Neural progenitor cell (in vitro differentiated cells): Measurements from ENCODE around the gene KIRREL3. TPM values are rescaled to one million over a fixed set of nuclear protein-coding genes. Genes with fewer than 3 reads are reported as not detected.

Experiments used
- DNase-seq: peaks from one replicate; pipeline ENCODE4 v3.0.0-alpha.2; 2016; ENCODE audit warnings: low spot score
- H2AFZ ChIP-seq: fragments of 200-600 bp; sonication (generic); replicated peaks from 2 replicates; pipeline ENCODE4 v1.6.1; 2016; ENCODE audit warnings: antibody characterized with exemption
- H3F3A ChIP-seq: fragments of 200-600 bp; sonication (generic); 2 replicates; pipeline ENCODE4 v1.6.1; 2016; ENCODE audit warnings: antibody characterized with exemption, low read depth
- H3K27ac ChIP-seq: fragments of 200-600 bp; sonication (generic); 2 replicates; pipeline ENCODE4 v1.5.1; 2016; ENCODE audit warnings: mild to moderate bottlenecking
- H3K27me3 ChIP-seq: fragments of 200-600 bp; sonication (generic); 2 replicates; pipeline ENCODE4 v1.6.1; 2016; ENCODE audit warnings: mild to moderate bottlenecking, moderate library complexity
- H3K36me3 ChIP-seq: fragments of 200-600 bp; sonication (generic); 2 replicates; pipeline ENCODE4 v1.5.1; 2016
- H3K4me1 ChIP-seq: fragments of 200-600 bp; sonication (generic); 2 replicates; pipeline ENCODE4 v1.6.1; 2016; ENCODE audit warnings: mixed run types
- H3K4me2 ChIP-seq: fragments of 200-600 bp; sonication (generic); 2 replicates; pipeline ENCODE4 v1.6.1; 2016
- H3K4me3 ChIP-seq: fragments of 200-600 bp; sonication (generic); 2 replicates; pipeline ENCODE4 v1.5.1; 2016
- H3K79me2 ChIP-seq: fragments of 200-600 bp; sonication (generic); 2 replicates; pipeline ENCODE4 v1.6.1; 2016; ENCODE audit warnings: low read depth
- H3K9ac ChIP-seq: fragments of 200-600 bp; sonication (generic); 2 replicates; pipeline ENCODE4 v1.6.1; 2016
- H3K9me3 ChIP-seq: fragments of 200-600 bp; sonication (generic); 2 replicates; pipeline ENCODE4 v1.5.1; 2016; ENCODE audit warnings: low read depth
- H4K20me1 ChIP-seq: fragments of 200-600 bp; sonication (generic); 2 replicates; pipeline ENCODE4 v1.6.1; 2016; ENCODE audit warnings: low read depth
- H3K27ac Mint-ChIP-seq: 3 replicates; pipeline ENCODE4 v1.8.0; 2021; ENCODE audit warnings: mixed read lengths
- H3K27me3 Mint-ChIP-seq: 2 replicates; pipeline ENCODE4 v1.8.0; 2022; ENCODE audit warnings: low read depth, mild to moderate bottlenecking, inconsistent platforms, moderate library complexity, mixed read lengths; ENCODE audit not compliant: insufficient read depth
- H3K36me3 Mint-ChIP-seq: 3 replicates; pipeline ENCODE4 v1.8.0; 2021; ENCODE audit warnings: mixed read lengths
- H3K4me1 Mint-ChIP-seq: 3 replicates; pipeline ENCODE4 v1.8.0; 2021; ENCODE audit warnings: mixed read lengths
- H3K4me3 Mint-ChIP-seq: 3 replicates; pipeline ENCODE4 v1.8.0; 2021; ENCODE audit warnings: mild to moderate bottlenecking, moderate library complexity, mixed read lengths
- H3K9me3 Mint-ChIP-seq: 3 replicates; pipeline ENCODE4 v1.8.0; 2020; ENCODE audit warnings: mixed read lengths
- CTCF ChIP-seq: fragments of 200-600 bp; sonication (generic); IDR thresholded peaks from 2 replicates; pipeline ENCODE4 v1.5.1; 2017; ENCODE audit warnings: antibody characterized with exemption, mild to moderate bottlenecking
- EZH2 ChIP-seq: fragments of 200-600 bp; sonication (generic); IDR thresholded peaks from 2 replicates; pipeline ENCODE4 v1.6.1; 2017; ENCODE audit warnings: antibody characterized with exemption, mild to moderate bottlenecking, moderate library complexity
- EZH2phosphoT487 ChIP-seq: fragments of 200-600 bp; sonication (generic); IDR thresholded peaks from 2 replicates; pipeline ENCODE4 v1.6.1; 2017; ENCODE audit warnings: antibody characterized with exemption
- total RNA-seq: library from RNA; depleted of rRNA; stranded (reverse); fragments of >200 nt; gene quantifications from 2 replicates; pipeline ENCODE4 v1.2.3, GENCODE V29; 2015; ENCODE audit warnings: low replicate concordance

The KIRREL3 gene
- total RNA-seq, 1 donor from 2014 or later = 1.1 TPM

- Mint-ChIP-seq H3K36me3 (no peaks in the 10 kb centered on the region), H3K4me3 (no peak overlapping the region), H3K9me3 (peaks cover 4% of the 10 kb centered on the region), H3K4me1 (peaks cover 19% of the 10 kb centered on the region), H3K27me3 (peaks cover 12% of the 10 kb centered on the region), H3K27ac (no peak overlapping the region)
- Histone ChIP-seq H3K9ac (no peak overlapping the region), H3K27ac (no peak overlapping the region), H3F3A (peaks cover 4% of the 10 kb centered on the region), H3K9me3 (no peaks in the 10 kb centered on the region), H3K36me3 (no peaks in the 10 kb centered on the region), H3K4me2 (no peak overlapping the region), H3K4me3 (no peak overlapping the region), H2AFZ (no peak overlapping the region), H3K27me3 (no peaks in the 10 kb centered on the region), H3K4me1 (peaks cover 8% of the 10 kb centered on the region), H4K20me1 (no peaks in the 10 kb centered on the region), H3K79me2 (no peaks in the 10 kb centered on the region)
- TF ChIP-seq EZH2 (no peak), EZH2phosphoT487 (no peak), CTCF (no peak)
- no peak for DNase-seq
Observed at GRCh38 chr11:126660321-126660720, 340.2 kb downstream of the KIRREL3 start.

DNA sequence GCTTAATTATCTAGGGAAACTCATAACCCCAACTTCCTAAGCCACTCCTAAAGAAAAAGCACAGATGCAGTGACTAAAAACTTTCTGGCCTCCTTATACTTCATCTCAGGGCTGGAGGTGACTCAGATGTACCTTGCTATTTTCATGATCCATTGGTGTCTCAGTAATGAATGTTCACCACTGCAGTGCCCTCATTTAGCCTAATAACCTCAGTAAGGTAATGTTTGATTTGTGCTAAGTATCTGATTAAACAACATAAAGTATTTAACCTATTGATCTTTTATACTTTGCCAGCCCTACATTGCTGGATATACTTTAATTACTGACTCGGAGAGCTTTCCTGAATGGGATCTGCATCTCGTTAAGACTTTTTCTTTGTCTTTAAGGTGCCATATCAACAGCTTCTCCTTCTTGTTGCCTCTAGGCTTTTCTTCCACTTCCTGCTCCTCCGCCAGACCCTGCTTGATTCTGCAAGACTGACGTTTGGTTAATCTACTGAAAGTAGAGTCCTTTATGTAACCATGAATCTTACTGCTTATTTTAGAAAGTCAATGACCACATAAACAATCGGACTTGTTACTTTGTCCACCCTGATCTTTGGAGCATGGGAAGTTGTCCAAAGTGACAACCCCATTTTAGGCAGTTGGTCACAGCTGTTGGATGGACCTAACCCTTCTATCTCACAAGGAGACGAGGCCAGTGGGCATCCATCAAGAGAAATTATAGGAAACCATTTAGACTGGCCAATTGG is 342.1 kb downstream of the KIRREL3 start:
- peaks cover 26% of the 10 kb centered on the region for H3K4me1 Mint-ChIP-seq
- H3K27me3 Mint-ChIP-seq = peaks cover 16% of the 10 kb centered on the region
- H3K27ac Mint-ChIP-seq = no peak overlapping the region

DNA sequence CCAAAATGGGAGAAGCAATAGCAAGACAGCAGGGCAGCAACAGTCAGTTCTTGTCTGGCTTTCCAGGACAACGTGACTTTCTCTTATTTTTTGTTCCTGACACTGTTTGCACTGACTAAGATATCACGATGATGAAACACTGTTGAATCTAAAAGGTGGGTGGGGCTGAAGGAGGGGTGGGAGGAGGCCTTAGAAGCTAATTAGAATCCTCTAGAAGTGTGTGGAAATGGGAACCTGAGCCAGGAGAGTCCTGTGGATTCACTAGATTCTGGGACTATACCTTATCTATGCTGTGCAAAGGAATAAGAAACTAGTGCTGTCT is 344.8 kb downstream of the KIRREL3 start:
- DNase-seq = no peak
- no peaks in the 10 kb centered on the region for H4K20me1 ChIP-seq
- peaks cover 13% of the 10 kb centered on the region for H3K27me3 Mint-ChIP-seq
- H3K27ac Mint-ChIP-seq = peak overlapping the region; percentile 46
- H3K27ac ChIP-seq = peak overlapping the region; percentile 27
- H3K4me1 ChIP-seq = peaks cover 16% of the 10 kb centered on the region
- H3K4me3 ChIP-seq = no peak overlapping the region
- peaks cover 14% of the 10 kb centered on the region for H3K4me1 Mint-ChIP-seq
- no peaks in the 10 kb centered on the region for H3K27me3 ChIP-seq
- H3K9me3 Mint-ChIP-seq = peaks cover 9% of the 10 kb centered on the region
- no peaks in the 10 kb centered on the region for H3K36me3 Mint-ChIP-seq
- H3F3A ChIP-seq = peaks cover 10% of the 10 kb centered on the region
- H3K9ac ChIP-seq = no peak overlapping the region
- peak overlapping the region; percentile 88 for H2AFZ ChIP-seq
- H3K4me2 ChIP-seq = peak overlapping the region; percentile 64
- no peaks in the 10 kb centered on the region for H3K36me3 ChIP-seq
- H3K79me2 ChIP-seq = no peaks in the 10 kb centered on the region
- H3K9me3 ChIP-seq = no peaks in the 10 kb centered on the region
- TF ChIP-seq EZH2phosphoT487 (no peak), EZH2 (no peak), CTCF (no peak)
- no peak overlapping the region for H3K4me3 Mint-ChIP-seq

More for the DNA sequence above, 342.1 kb downstream of the KIRREL3 start:
- H3K9ac ChIP-seq = no peak overlapping the region
- H4K20me1 ChIP-seq = no peaks in the 10 kb centered on the region
- no peaks in the 10 kb centered on the region for H3K36me3 Mint-ChIP-seq
- no peaks in the 10 kb centered on the region for H3K36me3 ChIP-seq
- H3K4me3 ChIP-seq = no peak overlapping the region
- no peak overlapping the region for H3K27ac ChIP-seq
- H3K4me2 ChIP-seq = no peak overlapping the region
- H3K9me3 ChIP-seq = no peaks in the 10 kb centered on the region
- no peaks in the 10 kb centered on the region for H3K27me3 ChIP-seq
- DNase-seq = no peak
- H2AFZ ChIP-seq = peak overlapping the region; percentile 17
- no peak for TF ChIP-seq CTCF
- TF ChIP-seq EZH2phosphoT487 = no peak
- TF ChIP-seq EZH2 = no peak
- H3F3A ChIP-seq = peaks cover 10% of the 10 kb centered on the region
- no peak overlapping the region for H3K4me3 Mint-ChIP-seq
- H3K4me1 ChIP-seq = peaks cover 16% of the 10 kb centered on the region
- no peaks in the 10 kb centered on the region for H3K79me2 ChIP-seq
- peaks cover 4% of the 10 kb centered on the region for H3K9me3 Mint-ChIP-seq
